GM23338 (cell line): ENCODE measurements around the gene LPIN1. TPM values are rescaled to one million over a fixed set of nuclear protein-coding genes. Genes with fewer than 3 reads are reported as not detected.

Experiments
- ATAC-seq: fragments of 200-7000 bp; cut with Tn5 transposase; 3 replicates; pipeline ENCODE4 v1.9.1; 2020
- DNase-seq: peaks from one replicate; pipeline ENCODE4 v3.0.0-alpha.2; 2015; ENCODE audit warnings: low spot score
- H2AFZ ChIP-seq: fragments of 200-600 bp; sonication (generic); 2 replicates; pipeline ENCODE4 v1.8.0; 2016; ENCODE audit warnings: antibody characterized with exemption, mild to moderate bottlenecking, moderate library complexity
- H3F3A ChIP-seq: fragments of 200-600 bp; sonication (generic); replicated peaks from 2 replicates; pipeline ENCODE4 v1.8.0; 2017; ENCODE audit warnings: antibody characterized with exemption, mixed run types, low read depth
- H3K27ac ChIP-seq: fragments of 200-600 bp; sonication (generic); 2 replicates; pipeline ENCODE4 v1.6.1; 2016; ENCODE audit warnings: low read depth
- H3K27me3 ChIP-seq: fragments of 200-600 bp; sonication (generic); 2 replicates; pipeline ENCODE4 v1.8.0; 2016; ENCODE audit warnings: mild to moderate bottlenecking, mixed run types, moderate library complexity; ENCODE audit not compliant: insufficient read depth
- H3K36me3 ChIP-seq: fragments of 200-600 bp; sonication (generic); 2 replicates; pipeline ENCODE4 v1.8.0; 2016; ENCODE audit warnings: mild to moderate bottlenecking; ENCODE audit not compliant: insufficient read depth
- H3K4me1 ChIP-seq: fragments of 200-600 bp; sonication (generic); 2 replicates; pipeline ENCODE4 v1.8.0; 2016; ENCODE audit warnings: mild to moderate bottlenecking, moderate library complexity; ENCODE audit not compliant: insufficient read depth
- H3K4me2 ChIP-seq: fragments of 200-600 bp; sonication (generic); 2 replicates; pipeline ENCODE4 v1.7.1; 2017; ENCODE audit warnings: mixed run types
- H3K4me3 ChIP-seq: fragments of 200-600 bp; sonication (generic); 2 replicates; pipeline ENCODE4 v1.6.1; 2016; ENCODE audit warnings: mixed run types
- H3K79me2 ChIP-seq: fragments of 200-600 bp; sonication (generic); replicated peaks from 2 replicates; pipeline ENCODE4 v1.8.0; 2017; ENCODE audit warnings: mild to moderate bottlenecking; ENCODE audit not compliant: insufficient read depth
- H3K9me2 ChIP-seq: fragments of 200-600 bp; sonication (generic); 2 replicates; pipeline ENCODE4 v1.8.0; 2017; ENCODE audit not compliant: insufficient read depth
- H4K20me1 ChIP-seq: fragments of 200-600 bp; sonication (generic); replicated peaks from 2 replicates; pipeline ENCODE4 v1.8.0; 2017; ENCODE audit warnings: mild to moderate bottlenecking; ENCODE audit not compliant: insufficient read depth
- H3K27ac Mint-ChIP-seq: 2 replicates; pipeline ENCODE4 v1.8.0; 2020; ENCODE audit warnings: inconsistent platforms, mild to moderate bottlenecking, moderate library complexity, mixed read lengths
- H3K27me3 Mint-ChIP-seq: 3 replicates; pipeline ENCODE4 v1.8.0; 2022; ENCODE audit warnings: low read depth, mild to moderate bottlenecking, moderate library complexity, mixed read lengths, inconsistent platforms; ENCODE audit not compliant: insufficient read depth, poor library complexity
- H3K36me3 Mint-ChIP-seq: 3 replicates; pipeline ENCODE4 v1.8.0; 2021; ENCODE audit warnings: low read depth, mild to moderate bottlenecking, inconsistent platforms, moderate library complexity, mixed read lengths
- H3K4me1 Mint-ChIP-seq: 3 replicates; pipeline ENCODE4 v1.8.0; 2020; ENCODE audit warnings: mild to moderate bottlenecking, inconsistent platforms, mixed read lengths
- H3K4me3 Mint-ChIP-seq: 3 replicates; pipeline ENCODE4 v1.8.0; 2021; ENCODE audit warnings: moderate library complexity, mild to moderate bottlenecking, inconsistent platforms, mixed read lengths
- H3K9me3 Mint-ChIP-seq: 3 replicates; pipeline ENCODE4 v1.8.0; 2020; ENCODE audit warnings: moderate library complexity, mild to moderate bottlenecking, inconsistent platforms, mixed read lengths
- CREB1 ChIP-seq: fragments of 250-450 bp; sonication (Bioruptor Pico); IDR thresholded peaks from 2 replicates; pipeline ENCODE4 v1.5.0; 2020; ENCODE audit warnings: low read depth, mild to moderate bottlenecking, moderate library complexity
- EZH2 ChIP-seq: fragments of 200-600 bp; sonication (generic); IDR thresholded peaks from one replicate; pipeline ENCODE4 v1.8.0; 2017; ENCODE audit warnings: antibody characterized with exemption, mild to moderate bottlenecking, low read depth; ENCODE audit not compliant: unreplicated experiment
- EZH2phosphoT487 ChIP-seq: fragments of 200-600 bp; sonication (generic); IDR thresholded peaks from one replicate; pipeline ENCODE4 v1.8.1; 2018; ENCODE audit warnings: antibody characterized with exemption; ENCODE audit not compliant: unreplicated experiment
- JUNB ChIP-seq: IDR thresholded peaks from one replicate; pipeline ENCODE4 v1.6.1; 2016; ENCODE audit warnings: antibody characterized with exemption; ENCODE audit not compliant: unreplicated experiment
- NANOG ChIP-seq: IDR thresholded peaks from 2 replicates; pipeline ENCODE4 v1.6.1; 2016; ENCODE audit warnings: antibody characterized with exemption, borderline replicate concordance
- POLR2AphosphoS5 ChIP-seq: IDR thresholded peaks from 2 replicates; pipeline ENCODE4 v1.6.1; 2016; ENCODE audit warnings: antibody characterized with exemption, low read depth
- STAT1 ChIP-seq: IDR thresholded peaks from one replicate; pipeline ENCODE4 v1.6.1; 2016; ENCODE audit warnings: antibody characterized with exemption; ENCODE audit not compliant: unreplicated experiment
- ZNF114 ChIP-seq: fragments of 250-450 bp; sonication (Bioruptor Pico); IDR thresholded peaks from 2 replicates; pipeline ENCODE4 v1.5.0; 2020; ENCODE audit warnings: mild to moderate bottlenecking, moderate library complexity
- ZNF331 ChIP-seq: fragments of 250-450 bp; sonication (Bioruptor Pico); IDR thresholded peaks from 2 replicates; pipeline ENCODE4 v1.5.0; 2020; ENCODE audit warnings: low read depth, mild to moderate bottlenecking, moderate library complexity
- ZNF462 ChIP-seq: fragments of 250-450 bp; sonication (Bioruptor Pico); IDR thresholded peaks from 2 replicates; pipeline ENCODE4 v1.5.0; 2020; ENCODE audit warnings: mild to moderate bottlenecking, moderate library complexity
- polyA plus RNA-seq: library from polyadenylated mRNA; unstranded; fragments of >200 nt; fragmentation: Nextera tagmentation; extraction: Ambion mirVana; gene quantifications from 2 replicates; pipeline ENCODE4 v1.2.1, GENCODE V29; 2016
- total RNA-seq: library from RNA; depleted of rRNA; stranded (reverse); fragments of >200 nt; shearing (Covaris generic); gene quantifications from 2 replicates; pipeline ENCODE4 v1.2.3, GENCODE V29; 2014
- TF ChIP-seq, protein P1 (sequence below): IDR thresholded peaks from one replicate; pipeline ENCODE4 v1.6.1; 2018; ENCODE audit warnings: antibody characterized with exemption; ENCODE audit not compliant: unreplicated experiment
- TF ChIP-seq, protein P2 (sequence below), 2 experiments: fragments of 200-600 bp in 1 of 2; sonication (generic) in 1 of 2; conservative IDR thresholded peaks; 2 replicates each; pipeline versions ENCODE4 v1.5.1 to v1.6.1; 2016 to 2017; ENCODE audit warnings: antibody characterized with exemption in 2 of 2, low read depth in 2 of 2, mild to moderate bottlenecking in 2 of 2, moderate library complexity in 1 of 2
- TF ChIP-seq, protein P3 (sequence below): IDR thresholded peaks from 2 replicates; pipeline ENCODE4 v1.6.1; 2016; ENCODE audit warnings: antibody characterized with exemption

Gene LPIN1
- total and polyA plus RNA-seq, 2 experiments from 2014 or later: 4.4 to 9.5 TPM

- Histone ChIP-seq H2AFZ (no peak overlapping the region), H3F3A (peaks cover 11% of the 10 kb centered on the region; the same call in 1 of the 2 replicates), H3K4me3 (no peak overlapping the region), H3K36me3 (no peaks in the 10 kb centered on the region), H4K20me1 (no peaks in the 10 kb centered on the region; the same call in 1 of the 2 replicates), H3K27ac (no peak overlapping the region), H3K9me2 (no peaks in the 10 kb centered on the region), H3K27me3 (peaks cover 16% of the 10 kb centered on the region), H3K4me1 (peaks cover 28% of the 10 kb centered on the region), H3K4me2 (no peak overlapping the region), H3K79me2 (peaks cover 8% of the 10 kb centered on the region; the same call in 1 of the 2 replicates)
- Mint-ChIP-seq H3K27ac (no peak overlapping the region), H3K9me3 (peaks cover 9% of the 10 kb centered on the region; the same call in 2 of the 3 replicates), H3K4me1 (peaks cover 43% of the 10 kb centered on the region), H3K36me3 (no peaks in the 10 kb centered on the region), H3K4me3 (no peak overlapping the region), H3K27me3 (peaks cover 27% of the 10 kb centered on the region)
- no peak for DNase-seq
- TF ChIP-seq EZH2 (no peak), ZNF114 (CRISPR knock-in tag) (no peak), NANOG (no peak), EZH2phosphoT487 (no peak), ZNF462 (no peak), JUNB (no peak), CREB1 (CRISPR knock-in tag) (no peak), POLR2AphosphoS5 (no peak), ZNF331 (CRISPR knock-in tag) (no peak), STAT1 (no peak)
- TF ChIP-seq, protein P1, sequence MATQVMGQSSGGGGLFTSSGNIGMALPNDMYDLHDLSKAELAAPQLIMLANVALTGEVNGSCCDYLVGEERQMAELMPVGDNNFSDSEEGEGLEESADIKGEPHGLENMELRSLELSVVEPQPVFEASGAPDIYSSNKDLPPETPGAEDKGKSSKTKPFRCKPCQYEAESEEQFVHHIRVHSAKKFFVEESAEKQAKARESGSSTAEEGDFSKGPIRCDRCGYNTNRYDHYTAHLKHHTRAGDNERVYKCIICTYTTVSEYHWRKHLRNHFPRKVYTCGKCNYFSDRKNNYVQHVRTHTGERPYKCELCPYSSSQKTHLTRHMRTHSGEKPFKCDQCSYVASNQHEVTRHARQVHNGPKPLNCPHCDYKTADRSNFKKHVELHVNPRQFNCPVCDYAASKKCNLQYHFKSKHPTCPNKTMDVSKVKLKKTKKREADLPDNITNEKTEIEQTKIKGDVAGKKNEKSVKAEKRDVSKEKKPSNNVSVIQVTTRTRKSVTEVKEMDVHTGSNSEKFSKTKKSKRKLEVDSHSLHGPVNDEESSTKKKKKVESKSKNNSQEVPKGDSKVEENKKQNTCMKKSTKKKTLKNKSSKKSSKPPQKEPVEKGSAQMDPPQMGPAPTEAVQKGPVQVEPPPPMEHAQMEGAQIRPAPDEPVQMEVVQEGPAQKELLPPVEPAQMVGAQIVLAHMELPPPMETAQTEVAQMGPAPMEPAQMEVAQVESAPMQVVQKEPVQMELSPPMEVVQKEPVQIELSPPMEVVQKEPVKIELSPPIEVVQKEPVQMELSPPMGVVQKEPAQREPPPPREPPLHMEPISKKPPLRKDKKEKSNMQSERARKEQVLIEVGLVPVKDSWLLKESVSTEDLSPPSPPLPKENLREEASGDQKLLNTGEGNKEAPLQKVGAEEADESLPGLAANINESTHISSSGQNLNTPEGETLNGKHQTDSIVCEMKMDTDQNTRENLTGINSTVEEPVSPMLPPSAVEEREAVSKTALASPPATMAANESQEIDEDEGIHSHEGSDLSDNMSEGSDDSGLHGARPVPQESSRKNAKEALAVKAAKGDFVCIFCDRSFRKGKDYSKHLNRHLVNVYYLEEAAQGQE: no peak
- TF ChIP-seq, protein P2, sequence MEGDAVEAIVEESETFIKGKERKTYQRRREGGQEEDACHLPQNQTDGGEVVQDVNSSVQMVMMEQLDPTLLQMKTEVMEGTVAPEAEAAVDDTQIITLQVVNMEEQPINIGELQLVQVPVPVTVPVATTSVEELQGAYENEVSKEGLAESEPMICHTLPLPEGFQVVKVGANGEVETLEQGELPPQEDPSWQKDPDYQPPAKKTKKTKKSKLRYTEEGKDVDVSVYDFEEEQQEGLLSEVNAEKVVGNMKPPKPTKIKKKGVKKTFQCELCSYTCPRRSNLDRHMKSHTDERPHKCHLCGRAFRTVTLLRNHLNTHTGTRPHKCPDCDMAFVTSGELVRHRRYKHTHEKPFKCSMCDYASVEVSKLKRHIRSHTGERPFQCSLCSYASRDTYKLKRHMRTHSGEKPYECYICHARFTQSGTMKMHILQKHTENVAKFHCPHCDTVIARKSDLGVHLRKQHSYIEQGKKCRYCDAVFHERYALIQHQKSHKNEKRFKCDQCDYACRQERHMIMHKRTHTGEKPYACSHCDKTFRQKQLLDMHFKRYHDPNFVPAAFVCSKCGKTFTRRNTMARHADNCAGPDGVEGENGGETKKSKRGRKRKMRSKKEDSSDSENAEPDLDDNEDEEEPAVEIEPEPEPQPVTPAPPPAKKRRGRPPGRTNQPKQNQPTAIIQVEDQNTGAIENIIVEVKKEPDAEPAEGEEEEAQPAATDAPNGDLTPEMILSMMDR (conservative IDR thresholded peaks at IDR 0.05; ENCODE audit: low read depth in 2 of 2): no peak
- TF ChIP-seq, protein P3, sequence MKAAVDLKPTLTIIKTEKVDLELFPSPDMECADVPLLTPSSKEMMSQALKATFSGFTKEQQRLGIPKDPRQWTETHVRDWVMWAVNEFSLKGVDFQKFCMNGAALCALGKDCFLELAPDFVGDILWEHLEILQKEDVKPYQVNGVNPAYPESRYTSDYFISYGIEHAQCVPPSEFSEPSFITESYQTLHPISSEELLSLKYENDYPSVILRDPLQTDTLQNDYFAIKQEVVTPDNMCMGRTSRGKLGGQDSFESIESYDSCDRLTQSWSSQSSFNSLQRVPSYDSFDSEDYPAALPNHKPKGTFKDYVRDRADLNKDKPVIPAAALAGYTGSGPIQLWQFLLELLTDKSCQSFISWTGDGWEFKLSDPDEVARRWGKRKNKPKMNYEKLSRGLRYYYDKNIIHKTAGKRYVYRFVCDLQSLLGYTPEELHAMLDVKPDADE: no peak
- ATAC-seq: no peak
Observed at GRCh38 chr2:11743366-11743765, 3.1 kb upstream of the LPIN1 start.
